ENCODE results near the gene FAM168B.
"Not testable (repeated sequence)": the region's sequence is repeated elsewhere in the genome, so short reads cannot be mapped to it uniquely, and the experiment has no call there.

FAM168B gene

DNA sequence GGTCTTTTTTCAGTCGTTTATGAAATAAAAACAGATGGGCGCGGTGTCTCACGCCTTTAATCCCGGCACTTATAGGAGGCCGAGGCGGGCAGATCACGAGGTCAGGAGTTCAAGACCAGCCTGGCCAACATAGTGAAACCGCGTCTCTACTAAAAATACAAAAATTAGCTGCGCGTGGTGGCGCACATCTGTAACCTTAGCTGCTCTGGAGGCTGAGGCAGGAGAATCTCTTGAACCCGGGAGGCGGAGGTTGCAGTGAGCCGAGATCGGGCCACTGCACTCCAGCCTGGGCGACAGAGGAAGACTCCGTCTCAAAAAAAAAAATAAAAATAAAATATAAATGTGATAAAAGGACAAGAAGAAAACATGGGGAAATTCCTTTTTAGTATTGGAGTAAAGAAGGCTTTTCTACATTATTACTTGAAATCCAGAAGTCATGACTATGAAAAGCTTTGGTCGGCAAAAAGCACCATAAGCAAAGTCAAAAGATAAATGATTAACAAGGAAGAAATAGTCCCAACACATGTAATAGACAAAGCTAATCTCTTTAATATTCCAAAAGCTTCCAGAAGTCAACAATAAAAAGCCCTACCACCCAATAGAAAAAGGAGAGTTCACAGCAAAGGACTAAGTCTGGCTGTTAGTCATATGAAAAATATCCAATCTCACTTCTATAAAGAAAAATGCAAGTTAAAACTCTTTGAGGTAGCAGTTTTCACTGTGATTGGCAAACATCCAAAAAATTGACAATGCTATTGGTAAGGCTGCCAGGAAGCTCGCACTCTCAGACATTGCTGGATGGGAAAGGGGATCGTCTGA lies 1.4 kb upstream of the FAM168B start:
- DNase-seq (ENCODE audit: low spot score) = no peak

DNA sequence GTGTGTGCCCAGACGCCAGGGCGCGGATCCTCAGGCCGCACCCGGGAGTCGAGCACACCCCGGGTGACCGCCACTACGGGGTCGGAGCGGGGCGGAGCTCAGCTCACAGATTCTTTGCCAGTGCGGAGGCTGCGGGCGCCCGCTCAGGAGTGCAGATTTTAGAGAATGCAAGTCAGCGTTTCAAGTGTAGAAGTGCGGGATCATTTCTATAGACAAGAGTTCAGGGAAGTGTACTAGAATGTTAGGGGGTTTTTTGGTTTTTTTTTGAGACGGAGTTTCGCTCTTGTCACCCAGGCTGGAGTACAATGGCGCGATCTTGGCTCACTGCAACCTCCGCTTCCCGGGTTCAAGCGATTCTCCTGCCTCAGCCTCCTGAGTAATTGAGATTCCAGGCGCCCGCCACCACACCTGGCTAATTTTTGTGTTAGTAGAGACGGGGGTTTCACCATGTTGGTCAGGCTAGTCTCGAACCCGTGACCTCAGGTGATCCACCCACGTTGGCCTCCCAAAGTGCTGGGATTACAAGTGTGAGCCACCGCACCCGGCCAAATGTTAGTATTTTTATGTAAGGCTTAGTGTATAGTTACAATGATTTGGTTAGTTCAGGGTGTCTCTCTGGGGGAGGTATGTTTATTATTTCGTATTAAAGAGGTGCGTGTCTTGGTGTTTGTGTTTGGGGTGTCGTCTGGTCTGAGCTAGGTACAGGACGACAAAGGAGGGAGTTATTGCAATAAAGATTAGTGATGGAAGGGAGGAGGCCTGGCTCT lies 619 bp upstream of the FAM168B start:
- DNase-seq (ENCODE audit: low spot score) = no peak

DNA sequence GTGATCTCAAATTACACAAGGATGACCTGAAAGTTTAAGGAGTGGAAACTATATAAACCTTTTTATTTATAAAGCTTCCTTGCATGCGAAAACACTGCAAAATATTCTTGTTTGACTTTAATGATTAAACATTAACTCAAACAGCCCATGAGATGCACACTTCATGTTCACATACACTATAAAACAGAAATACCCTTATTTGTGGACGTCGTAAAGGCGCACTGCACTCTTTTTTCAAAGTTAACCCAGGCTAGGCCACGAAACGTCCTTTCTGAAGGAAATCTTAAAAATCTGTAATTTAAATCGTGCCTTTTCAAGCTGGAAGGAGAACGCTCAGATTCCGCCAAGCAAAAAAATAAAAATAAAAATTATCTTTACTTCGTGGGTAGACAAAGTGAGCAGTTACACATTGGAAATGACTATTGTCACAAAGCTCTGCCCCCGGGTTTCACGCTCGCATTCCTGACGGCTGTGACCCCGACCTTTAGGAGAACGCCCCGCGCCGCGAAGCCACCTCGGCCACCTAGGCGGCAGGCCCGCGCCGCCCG lies 728 bp downstream of the FAM168B start:
- DNase-seq (ENCODE audit: low spot score) = no peak

DNA sequence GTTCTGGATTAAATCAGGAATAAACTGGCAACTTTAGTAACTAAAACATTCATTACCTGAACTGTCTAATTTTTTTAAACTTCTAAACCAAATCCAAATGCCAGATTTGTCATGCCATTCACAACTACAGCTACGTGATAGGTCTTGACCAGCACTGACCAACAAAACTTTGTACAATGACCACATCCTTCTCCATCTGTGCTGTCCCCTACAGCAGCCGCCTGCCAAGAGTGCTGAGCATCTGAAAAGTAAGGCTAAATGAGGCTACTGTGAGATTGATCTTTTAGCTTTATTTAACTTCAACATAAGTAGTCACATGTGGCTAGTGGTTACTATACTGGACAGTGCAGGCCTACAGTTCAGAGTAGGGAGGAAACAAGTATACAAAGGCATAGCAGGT lies 7.6 kb downstream of the FAM168B start:
- DNase-seq (ENCODE audit: low spot score) = no peak

DNA sequence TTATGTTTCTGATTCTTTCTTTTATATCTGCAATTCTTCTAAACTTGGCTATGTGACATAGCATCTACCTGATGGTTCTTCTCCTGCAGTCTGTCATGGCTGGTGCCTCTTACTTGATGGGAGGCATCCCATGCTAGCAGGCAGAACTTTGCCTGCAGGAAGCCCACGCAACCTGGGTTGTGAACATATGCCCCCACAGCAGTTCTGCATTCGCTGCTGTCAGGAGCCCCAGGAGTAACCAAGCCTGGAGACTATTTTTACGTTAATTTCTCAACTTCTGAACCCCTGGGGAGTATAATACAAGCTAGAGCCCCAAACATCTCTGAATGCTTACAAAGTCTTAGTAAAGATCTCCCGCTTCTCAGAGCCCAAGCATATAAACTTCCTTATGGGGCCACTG lies 12.1 kb downstream of the FAM168B start:
- DNase-seq (ENCODE audit: low spot score) = no peak

DNA sequence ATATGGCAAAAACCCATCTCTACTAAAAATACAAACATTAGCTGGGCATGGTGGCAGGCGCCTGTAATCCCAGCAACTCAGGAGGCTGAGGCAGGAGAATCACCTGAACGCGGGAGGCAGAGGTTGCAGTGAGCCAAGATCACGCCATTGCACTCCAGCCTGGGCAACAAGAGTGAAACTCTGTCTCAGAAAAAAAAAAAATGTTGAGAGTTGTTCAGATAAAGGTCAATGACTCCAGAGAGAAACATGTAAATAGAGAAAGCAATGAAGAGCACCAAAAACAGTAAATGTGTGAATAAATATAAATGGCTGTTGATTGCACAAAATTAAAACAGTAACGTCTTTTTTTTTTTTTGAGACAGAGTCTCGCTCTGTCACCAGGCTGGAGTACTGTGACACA lies 13.3 kb downstream of the FAM168B start:
- DNase-seq (ENCODE audit: low spot score) = not testable (repeated sequence)

DNA sequence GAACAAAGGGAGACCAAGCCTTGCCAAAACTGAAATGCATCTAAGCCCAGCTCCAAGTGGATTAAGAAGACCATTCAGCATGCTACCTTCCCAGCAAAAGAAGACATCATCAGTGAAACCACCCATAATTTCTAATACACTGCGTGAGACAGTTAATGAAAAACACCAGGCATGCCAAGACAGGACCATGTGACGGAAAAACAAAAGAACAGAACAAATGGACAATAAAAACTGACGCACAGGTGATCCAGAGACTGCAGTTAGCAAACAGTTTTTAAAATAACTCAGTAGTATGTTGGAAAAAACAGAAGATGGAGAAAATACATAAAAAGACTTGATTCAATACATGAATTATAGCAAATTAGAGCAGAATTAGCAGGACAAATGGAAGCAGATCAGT lies 15.3 kb downstream of the FAM168B start:
- DNase-seq (ENCODE audit: low spot score) = no peak

DNA sequence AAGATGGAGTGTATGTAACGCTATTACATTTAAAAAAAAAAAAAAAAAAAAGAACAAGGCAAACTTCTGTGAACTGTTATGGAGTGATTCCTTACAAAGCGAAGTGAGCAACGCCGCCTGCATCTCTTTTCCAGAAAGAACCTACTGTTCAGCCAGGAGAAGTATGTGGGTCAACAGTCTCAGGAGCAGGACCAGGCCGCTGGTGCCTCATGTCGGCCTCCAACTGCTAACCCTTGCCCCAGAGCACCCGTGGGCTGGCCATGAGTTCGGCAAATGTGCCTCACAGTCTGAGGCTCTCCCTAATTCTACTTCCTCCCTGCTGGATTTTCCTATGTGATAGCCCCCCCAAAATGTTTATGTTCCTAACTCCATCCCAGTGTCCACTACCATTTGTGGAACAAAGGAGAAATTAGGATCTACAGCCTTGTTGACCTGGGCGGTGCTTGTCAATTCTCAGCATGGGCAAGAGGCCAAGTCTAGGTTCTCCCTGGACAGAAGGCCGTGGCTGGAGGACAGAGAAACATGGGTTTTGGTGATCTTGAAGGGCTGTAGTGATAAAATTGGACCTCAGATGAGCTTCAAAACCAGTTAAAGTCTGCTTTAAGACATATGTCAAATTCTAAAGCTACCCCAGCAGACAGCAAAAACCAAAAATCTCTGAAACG lies 15.9 kb downstream of the FAM168B start:
- no peak for DNase-seq (ENCODE audit: low spot score)

DNA sequence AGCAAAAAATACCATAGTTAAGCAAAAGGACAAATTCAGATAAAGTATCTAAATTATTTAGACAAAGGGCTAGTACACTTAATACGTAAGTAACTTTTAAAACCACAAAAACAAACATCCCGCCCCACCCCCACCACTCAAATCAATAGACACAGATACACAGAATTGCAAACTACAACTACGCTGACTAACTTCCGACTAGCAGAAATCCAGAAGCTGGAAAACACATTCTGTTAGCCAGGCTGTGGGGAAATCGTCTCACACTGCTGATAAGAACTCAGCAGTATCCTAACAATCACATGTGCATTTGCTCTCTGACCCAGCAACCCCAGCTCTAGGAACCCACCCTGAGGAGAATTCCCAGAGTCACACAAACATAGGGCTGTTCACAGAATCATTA lies 16.6 kb downstream of the FAM168B start:
- DNase-seq (ENCODE audit: low spot score) = no peak

DNA sequence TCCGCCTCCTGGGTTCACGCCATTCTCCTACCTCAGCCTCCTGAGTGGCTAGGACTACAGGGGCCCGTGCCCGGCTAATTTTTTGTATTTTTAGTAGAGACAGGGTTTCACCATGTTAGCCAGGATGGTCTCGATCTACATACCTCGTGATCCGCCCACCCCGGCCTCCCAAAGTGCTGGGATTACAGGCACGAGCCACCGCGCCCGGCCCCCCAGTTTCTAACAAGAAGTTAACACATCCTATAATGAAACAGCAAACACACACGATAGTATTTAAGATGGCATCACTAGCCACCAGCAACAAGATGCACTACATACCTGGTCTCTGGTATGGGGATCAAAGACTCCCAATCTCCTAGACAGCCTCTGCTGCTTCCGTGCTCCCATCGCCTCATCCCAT lies 17.7 kb downstream of the FAM168B start:
- DNase-seq (ENCODE audit: low spot score) = not testable (repeated sequence)

DNA sequence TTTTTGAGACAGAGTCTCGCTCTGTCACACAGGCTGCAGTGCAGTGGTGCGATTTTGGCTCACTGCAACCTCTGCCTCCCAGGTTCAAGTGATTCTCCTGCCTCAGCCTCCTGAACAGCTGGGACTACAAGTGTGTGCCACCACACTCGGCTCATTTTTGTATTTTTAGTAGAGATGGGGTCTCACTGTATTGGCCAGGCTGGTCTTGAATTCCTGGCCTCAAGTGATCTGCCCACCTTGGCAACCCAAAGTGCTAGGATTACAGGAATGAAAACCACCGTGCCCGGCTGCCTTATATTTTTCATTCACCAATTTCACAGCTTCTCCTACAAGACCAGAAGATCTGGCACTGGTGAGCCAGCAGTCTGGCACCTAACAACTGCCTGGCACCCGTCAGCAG lies 25.1 kb downstream of the FAM168B start:
- DNase-seq (ENCODE audit: low spot score) = not testable (repeated sequence)

DNA sequence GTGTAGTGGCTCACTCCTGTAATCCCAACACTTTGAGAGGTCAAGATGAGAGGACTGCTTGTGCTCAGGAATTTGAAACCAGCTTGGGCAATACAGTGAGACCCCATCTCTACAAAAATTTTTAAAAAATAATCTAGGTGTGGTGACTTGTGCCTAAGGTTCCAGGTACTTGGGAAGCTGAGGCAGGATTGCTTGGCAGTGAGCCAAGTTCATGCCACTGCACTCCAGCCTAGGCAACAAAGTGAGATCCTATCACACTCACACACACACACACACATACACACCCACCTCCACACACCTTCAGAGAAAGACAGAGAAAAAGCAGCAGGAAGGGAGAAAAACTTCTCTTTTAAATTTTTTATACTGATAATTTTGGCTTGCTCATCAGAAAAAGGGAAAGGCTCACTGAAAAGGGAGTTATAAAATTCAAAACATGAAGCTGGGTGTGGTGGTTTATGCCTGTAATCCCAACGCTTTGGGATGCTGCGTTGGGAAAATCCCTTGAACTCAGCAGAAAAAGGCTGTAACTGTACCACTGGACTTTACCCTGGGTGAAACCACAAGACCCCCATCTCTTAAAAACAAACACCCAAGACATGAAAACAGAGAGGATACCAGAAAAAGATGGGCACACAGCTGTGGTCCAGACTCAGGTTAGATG lies 25.7 kb downstream of the FAM168B start:
- DNase-seq (ENCODE audit: low spot score) = no peak

DNA sequence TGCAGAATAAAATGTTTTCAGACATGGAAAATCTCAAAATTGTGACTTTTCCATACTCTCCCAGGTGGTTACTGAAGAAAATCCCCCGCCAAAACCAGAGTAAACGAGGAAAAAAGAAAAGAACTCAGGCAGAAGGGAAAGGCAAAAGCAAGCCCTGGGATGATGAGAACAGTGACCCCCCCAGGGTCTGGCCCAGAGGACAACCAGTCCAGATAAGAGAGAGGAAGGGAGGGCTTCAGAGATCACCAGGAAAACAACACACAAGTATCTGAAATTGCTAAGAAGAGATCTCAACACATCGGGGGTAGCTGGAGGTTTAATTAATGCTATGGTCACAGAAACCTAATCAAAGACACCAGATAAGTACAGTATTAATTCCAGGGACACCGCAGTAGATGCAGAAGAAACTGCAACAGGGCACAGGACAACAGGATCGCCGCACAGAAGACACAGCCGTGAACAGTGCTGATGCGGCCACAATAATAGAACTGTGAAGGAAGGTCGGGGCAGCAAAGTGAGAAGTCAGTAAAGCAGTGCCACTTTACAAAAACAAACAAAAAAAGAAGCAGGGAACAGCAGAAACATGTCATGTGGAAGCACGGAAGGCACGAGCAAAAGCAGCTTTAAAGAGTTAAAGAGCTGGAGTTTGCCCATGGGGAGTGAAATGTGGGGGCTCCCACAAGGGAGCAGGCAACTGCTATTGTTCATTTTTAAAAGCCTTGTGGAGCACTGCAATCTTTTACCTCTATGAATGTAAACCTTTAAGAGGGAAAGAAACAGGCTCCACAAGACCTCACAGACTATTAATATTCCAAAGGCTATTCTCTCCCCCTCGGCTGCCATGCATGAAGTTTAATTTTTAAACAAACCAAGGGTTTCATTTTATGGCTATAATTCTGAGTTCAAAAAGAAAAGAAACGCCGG lies 28.4 kb downstream of the FAM168B start:
- no peak for DNase-seq (ENCODE audit: low spot score)

DNA sequence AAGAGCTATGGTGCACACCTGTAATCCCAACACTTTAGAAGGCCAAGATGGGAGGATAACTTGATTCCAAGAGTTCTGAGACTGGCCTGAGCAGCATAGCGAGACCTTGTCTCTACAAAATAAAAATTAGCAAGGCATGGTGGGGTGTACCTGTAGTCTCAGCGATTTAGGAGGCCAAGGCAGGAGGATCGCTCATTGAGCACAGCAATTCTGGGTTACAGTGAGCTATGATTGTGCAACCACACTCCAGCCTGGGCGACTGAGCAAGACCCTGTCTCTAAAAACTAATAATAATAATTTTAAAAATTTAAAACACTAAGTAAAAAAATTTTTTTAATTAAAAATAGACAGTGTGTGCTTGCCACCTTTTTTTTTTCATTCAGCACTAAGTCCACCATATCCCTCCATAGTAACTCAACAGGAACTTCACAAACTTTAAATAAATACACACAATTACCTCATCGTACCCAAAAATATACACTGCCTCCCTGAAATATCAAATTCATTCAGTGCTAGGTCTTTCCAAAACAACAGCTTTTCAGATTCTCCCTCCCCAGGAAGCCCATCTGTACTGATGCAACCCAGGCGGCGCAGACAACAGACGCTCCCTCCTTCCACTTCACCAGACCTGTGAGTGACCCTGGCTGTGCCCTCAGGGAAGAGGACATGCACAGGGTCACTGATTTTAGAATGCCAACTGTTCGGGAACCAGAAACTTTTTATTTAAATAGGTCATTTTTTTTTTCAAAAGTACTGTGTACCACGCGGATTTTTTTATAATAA lies 29.6 kb downstream of the FAM168B start:
- no peak for DNase-seq (ENCODE audit: low spot score)

DNA sequence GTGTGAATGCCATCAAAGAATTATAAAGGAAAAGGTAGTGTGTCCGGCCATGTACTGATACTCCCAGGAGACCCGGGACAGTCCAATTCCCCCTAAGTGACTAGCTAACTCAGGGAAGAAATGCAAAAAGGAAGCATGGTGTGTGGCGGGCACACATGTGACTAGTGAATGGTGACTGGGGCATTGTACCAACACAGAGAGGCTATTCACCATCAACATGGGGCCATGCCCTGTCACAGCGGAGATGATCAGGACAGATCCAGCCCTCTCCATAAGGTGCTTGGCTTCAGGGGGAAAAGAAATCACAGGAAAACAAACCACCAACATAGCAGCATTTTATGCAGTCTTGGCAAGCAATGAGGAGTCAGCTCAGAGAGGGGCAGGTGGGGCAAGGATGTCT lies 34.3 kb downstream of the FAM168B start:
- DNase-seq (ENCODE audit: low spot score) = no peak

DNA sequence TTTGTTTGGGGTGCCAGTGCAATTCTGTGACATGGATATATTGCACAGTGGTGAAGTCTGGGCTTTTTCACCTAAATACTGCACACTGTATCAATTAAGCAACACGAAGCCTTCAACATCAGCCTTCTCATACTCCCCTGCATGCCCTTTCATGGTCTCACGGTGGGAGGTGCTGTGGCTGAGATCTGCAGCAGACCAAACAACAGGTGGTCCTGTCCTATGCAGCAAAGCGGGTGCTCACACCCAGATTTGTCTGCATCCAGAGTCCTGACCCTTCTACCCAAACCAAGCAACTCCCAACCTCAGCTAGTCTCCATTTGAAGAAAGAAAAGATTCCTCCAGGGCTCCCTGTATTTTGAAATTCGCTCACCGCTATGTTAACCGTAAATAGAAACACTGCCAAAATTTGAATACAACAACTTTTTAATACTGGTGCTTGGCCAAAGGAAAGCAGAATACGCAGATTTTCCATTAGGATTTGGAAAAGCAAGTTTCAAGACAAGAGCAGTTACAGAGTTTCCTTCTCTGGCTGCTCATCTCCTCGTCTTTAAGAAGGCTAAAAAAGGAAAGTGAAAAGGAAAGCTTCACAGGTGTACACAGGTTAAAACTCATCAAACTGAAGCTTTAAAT lies 34.9 kb downstream of the FAM168B start:
- no peak for DNase-seq (ENCODE audit: low spot score)

DNA sequence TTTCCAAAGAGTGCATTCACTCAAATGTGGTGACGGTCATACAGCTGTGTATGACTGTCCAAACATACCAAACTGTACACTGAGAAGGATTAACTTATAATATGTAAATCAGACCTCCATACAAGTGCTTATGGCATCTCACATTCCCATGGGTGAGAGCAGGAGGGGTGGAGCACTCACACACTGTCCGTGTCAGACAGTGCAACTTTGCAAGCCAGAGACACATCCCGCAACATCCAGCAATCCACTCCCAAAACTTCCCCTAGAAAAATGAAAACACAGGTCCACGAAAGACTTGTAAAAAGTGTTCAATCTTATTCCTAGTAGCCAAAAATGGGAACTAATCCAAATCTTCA lies 36.4 kb downstream of the FAM168B start:
- DNase-seq (ENCODE audit: low spot score) = no peak

DNA sequence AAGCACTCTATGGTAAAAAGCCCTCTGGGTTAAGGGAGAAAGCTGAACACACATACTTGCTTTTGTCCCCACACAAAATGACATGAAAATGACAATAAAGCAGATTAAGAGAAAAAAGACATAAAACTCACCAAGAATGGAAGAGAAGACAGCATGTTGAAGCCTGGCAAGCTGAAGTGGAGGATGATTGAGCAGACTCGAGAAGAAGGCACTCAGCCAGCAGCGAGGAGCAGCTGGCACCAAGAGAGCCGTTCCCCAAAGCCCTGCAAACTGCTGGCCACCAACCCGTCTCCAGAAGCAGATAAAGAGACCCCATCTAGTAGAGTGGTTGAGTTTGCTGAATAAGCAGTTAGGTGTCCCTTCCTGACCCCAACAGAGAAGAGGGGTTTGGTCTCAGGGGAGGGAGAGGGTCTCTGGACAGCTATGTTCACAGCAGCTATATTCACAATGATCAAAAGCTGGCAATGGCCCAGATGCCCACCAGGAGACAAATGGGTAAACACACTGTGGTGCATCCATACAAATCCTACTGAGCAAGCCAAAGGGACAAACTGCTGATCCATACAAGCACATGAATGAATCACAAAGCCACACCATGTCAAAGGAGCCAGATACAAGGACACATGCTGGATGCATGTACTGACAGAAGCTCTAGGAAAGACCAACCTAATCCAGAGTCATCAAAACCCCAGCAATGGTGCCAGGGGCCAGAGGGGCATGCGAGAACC lies 36.9 kb downstream of the FAM168B start:
- DNase-seq (ENCODE audit: low spot score) = no peak
